ENCODE measurements around the gene DAB1.

The DAB1 gene

GRCh38 chr1:57319165-57319564 is 104.7 kb downstream of the DAB1 start:
- DNase-seq (ENCODE audit: low read depth in 2 of 2), result no peak

DNA sequence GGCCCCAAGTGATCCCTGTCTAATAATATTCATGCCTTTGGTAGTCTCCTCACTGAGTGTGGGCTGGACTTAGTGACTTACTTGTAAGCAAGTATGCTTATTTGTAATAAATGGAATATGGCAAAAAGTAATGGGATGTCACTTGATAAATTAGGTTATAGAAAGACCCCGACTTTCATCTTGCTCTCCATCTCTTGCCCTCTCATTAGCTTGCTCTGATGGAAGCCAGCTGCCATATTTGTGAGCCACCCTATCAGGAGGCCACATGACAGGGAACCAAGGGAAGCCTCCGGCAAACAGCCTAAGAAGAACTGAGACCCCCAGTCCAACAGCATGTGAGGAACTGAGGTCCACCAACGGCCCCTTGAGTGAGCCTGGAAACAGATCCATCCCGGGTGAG is 107.0 kb downstream of the DAB1 start:
- no peak for DNase-seq (ENCODE audit: low read depth in 2 of 2)

DNA sequence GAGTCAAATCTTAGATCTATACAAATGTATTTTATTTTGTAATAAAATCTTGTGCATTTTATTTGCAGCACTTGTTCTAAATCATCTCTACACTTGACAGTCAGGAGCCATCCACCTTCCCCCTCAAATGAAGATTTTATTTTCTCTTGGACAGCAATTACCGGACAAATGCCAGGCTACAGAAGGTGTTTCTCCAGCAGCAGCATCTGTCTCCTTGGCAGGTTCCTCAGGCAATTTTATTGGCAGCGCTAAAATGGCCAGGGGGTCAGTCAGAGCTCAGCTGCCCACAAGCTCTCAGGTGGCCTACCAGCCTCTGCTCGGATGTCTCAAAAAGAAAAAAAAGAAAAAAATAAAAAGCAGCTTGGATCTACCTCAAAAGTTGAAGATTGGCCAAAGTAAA is 107.6 kb downstream of the DAB1 start:
- DNase-seq (ENCODE audit: low read depth in 2 of 2), result no peak

DNA sequence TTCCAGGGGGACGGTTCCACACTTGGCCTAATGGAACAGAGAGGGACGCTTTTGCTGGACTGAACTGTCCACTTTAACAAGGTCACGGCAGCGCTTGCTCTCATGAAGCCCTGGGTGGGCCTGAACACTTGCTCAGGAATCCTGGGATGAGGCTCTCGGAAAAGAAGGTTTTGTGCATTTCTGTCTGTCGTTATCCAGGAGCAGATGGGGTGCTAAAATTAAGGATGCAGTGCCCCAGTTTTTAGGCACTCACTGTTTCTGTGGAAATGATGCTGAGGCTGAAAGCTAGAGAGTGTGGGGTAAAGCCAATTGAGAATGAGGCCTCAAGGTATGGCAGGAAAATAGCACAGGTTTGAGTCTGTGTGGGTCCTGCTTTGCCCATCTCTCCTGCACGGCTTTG is 111.0 kb downstream of the DAB1 start:
- DNase-seq (ENCODE audit: low read depth in 2 of 2), result no peak

GRCh38 chr1:57311411-57311810 is 112.4 kb downstream of the DAB1 start:
- no peak for DNase-seq (ENCODE audit: low read depth in 2 of 2)

DNA sequence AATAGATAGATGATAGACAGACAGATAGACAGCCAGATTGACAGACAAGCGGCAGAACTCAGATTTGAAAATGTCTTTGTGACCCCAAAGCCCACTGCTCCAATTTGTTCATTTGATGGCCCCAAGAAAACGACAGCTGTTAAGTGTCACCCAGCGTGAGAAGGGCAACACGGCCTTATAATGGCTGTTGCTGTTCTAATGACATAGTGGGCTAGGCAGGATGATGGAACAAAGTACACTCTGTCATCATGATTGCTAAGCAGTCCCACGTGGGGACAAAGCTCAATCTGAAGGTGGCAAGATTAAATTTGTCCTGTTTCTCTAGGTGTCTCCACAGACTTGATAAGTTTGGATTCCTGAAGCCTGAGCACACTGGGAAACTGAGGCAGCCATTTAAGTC is 112.9 kb downstream of the DAB1 start:
- no peak for DNase-seq (ENCODE audit: low read depth in 2 of 2)

DNA sequence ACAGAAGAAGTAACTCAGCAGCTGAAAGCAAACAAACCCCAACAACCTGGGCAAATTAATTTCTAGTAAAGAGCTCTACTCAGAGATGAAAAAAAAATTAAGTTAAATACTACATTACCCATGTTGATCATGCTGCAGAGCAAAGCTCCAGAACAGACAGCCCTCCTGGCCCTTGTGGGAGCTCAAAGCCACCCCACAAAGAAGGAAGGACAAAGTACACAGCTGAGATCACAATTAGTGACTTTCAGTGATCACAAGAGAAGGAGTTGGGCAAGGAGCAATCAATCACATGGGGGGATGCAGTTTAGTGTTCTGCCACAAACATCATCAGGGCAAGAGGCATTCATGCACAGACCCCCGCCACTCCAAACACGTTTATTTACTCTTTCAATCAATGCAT is 114.2 kb downstream of the DAB1 start:
- DNase-seq (ENCODE audit: low read depth in 2 of 2), result no peak

- DNase-seq (ENCODE audit: low read depth in 2 of 2), result peak; percentile 4 to 13
Measured at GRCh38 chr1:57307392-57308170, 116.3 kb downstream of the DAB1 start.

GRCh38 chr1:57304591-57304990 is 119.3 kb downstream of the DAB1 start:
- DNase-seq (ENCODE audit: low read depth in 2 of 2), result no peak

GRCh38 chr1:57302812-57303596 is 120.9 kb downstream of the DAB1 start:
- DNase-seq (ENCODE audit: low read depth in 2 of 2), result no peak

- DNase-seq (ENCODE audit: low read depth in 2 of 2), result no peak
Measured at GRCh38 chr1:57300186-57300585, 123.7 kb downstream of the DAB1 start.

- DNase-seq (ENCODE audit: low read depth in 2 of 2), result no peak
Measured at GRCh38 chr1:57296726-57297250, 127.1 kb downstream of the DAB1 start.

DNA sequence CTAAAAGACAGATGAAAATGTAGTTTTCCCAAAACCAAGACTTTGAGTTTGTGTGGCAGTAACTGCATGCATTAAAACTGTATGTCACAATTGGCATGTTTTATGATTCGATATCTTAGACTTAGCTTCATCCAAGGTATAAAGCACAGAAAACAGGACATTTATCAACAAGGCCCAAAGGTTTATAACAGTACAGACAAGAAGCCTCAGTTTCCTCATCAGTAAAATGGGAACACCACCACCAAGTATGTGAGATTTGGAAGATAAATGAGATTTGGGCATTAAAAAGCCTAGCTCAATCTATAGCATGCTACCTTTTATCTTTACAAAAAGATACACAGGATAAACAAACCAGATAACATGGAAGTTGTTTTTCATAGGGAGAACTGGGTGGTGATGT is 128.5 kb downstream of the DAB1 start:
- DNase-seq (ENCODE audit: low read depth in 2 of 2), result no peak

DNA sequence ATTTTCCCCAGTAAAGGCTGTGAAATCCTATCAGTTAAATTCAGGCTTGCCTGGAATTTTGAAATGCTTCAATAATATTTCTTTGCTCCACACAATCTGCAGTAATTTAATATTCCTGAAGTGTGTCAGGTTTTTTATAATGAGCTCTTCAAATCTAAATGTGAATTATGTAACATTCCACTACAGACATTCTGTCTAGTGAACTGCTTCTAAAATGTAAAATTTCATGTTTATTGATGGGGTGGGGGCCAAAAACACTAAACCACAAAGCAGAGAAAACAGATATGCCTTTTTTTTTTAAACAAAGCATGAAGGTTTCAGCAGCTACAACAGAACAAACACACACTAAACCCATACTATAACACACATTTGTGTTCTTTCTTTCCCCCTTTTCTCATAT is 129.7 kb downstream of the DAB1 start:
- no peak for DNase-seq (ENCODE audit: low read depth in 2 of 2)

GRCh38 chr1:57293214-57293613 is 130.6 kb downstream of the DAB1 start:
- DNase-seq (ENCODE audit: low read depth in 2 of 2), result no peak

GRCh38 chr1:57289781-57290180 is 134.1 kb downstream of the DAB1 start:
- DNase-seq (ENCODE audit: low read depth in 2 of 2), result no peak

DNA sequence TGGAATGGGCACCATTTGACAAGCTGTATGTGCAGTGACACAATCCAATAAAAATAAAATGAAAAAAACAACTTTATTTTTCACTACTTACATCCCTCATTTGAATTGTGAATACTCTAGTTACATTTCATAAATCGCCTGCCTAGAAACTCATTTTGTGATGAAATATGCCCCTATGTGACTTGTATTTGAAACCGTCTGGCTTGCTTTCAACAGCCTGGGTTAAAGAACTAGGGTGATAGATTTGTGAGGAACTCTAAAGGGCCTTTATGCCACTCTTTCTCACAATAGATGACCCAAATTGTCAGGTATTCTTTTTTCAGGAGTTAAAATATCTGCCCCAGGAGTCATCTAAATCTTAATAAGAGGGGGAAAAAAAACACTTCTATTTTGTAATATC is 137.9 kb downstream of the DAB1 start:
- DNase-seq (ENCODE audit: low read depth in 2 of 2), result no peak

DNA sequence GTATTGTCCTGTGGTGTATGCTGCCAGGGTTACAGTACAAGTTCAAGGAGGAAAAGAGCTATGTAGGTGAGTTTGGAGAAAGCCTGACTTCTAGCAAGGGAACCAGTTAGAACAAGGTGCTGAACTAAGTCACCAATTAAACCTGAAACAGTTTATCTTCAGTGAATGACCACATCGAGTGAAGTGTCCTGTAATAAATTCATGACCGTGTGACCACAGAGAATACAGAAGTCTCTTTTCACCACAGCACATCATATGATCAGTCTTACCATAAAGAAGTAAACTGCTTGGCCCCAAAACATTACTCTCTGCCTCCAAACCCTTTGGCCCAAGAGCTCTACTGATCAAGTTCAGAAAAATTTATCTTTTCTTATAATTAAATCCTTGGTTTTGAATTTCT is 141.4 kb downstream of the DAB1 start:
- no peak for DNase-seq (ENCODE audit: low read depth in 2 of 2)

DNA sequence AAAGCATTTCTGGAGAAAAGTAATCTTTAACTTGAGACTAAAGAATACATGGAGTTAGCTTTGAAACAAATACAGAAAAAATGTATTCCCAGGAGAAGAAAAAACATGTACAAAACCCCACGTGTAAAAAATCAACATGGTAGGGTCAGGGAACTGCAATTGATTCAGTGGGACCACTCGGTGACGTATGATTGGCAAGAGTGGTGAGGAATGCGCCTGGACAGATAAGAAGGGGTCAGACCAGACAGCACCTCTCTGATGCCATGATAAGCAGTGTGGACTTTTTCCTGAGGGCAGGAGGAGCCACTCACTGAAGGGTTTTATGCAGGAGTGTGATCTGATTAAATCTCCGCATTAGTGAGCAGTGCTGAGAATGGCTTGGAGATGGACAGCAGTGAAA is 142.5 kb downstream of the DAB1 start:
- DNase-seq (ENCODE audit: low read depth in 2 of 2), result no peak

DNA sequence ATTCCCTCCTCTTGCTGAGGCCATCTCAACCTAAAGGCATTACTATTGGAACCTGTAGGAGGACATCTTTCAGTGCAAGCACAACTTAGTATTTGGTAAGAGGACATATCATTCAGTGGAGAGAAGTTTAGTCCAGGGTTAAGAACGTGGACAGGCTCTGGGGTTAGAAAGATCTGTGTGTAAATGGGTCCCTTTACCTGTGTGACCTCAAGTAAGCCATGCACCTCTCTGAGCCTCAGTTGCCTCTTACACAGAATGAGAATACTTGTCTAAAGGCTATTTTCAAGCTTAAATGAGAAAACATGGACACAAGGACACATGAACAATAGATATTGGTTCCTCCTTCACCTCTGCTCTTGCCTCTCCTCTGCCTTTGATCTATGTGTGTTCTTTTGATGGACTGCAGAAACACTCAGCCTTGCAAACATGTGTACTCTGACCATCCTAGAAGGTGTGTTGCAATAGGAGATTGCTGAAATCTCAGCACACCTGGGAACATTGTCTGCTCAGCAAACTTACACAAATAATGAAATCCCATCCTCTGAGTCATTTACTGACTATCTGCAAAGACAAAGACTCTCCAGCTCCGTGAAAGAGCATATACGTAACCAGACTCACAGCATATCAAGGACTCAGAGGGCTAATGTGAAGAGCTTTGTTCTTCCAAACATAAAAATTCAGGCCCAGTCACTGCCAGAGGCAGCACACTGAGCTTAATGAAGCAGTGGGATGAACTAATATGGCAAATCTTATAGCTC is 143.8 kb downstream of the DAB1 start:
- DNase-seq (ENCODE audit: low read depth in 2 of 2), result no peak

DNA sequence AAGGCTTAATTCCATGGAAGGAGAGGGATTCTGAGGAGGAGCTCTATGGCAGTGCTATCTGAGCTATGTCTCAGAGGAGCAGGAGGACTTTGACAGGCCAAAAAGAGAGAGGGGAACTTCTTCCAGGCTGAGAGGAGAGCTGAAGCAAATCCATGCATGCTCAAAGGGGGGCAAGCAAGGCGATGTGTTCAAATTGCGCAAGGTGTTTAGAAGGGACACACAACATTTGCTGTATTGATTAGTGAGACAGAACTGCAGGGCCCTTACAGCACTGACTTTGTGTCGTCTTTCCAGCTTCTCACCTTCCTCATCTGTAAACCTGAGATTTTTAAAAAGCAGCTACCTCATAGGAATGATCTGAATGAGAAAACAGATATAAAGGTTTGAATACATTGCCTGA is 145.3 kb downstream of the DAB1 start:
- no peak for DNase-seq (ENCODE audit: low read depth in 2 of 2)

GRCh38 chr1:57277681-57278080 is 146.2 kb downstream of the DAB1 start:
- no peak for DNase-seq (ENCODE audit: low read depth in 2 of 2)

Data from stimulated activated CD4-positive, alpha-beta T cell treated with anti-CD3 and anti-CD28 coated beads, Interleukin-15, amount 100 ng/mL, for 48 hours (primary cell).